SK-N-MC (cell line): ENCODE measurements around the gene TFR2.

Experiments used
- EZH2 ChIP-seq: fragments of 200-600 bp; sonication (generic); IDR thresholded peaks from one replicate; pipeline ENCODE4 v1.6.1; 2017; ENCODE audit warnings: antibody characterized with exemption
- FOXP2 ChIP-seq: optimal IDR thresholded peaks from 2 replicates; pipeline ENCODE3; 2011; ENCODE audit warnings: mild to moderate bottlenecking, moderate library complexity; ENCODE audit not compliant: insufficient read depth; ENCODE audit errors: extremely low read length, control extremely low read depth

- no peak for TF ChIP-seq EZH2
- TF ChIP-seq FOXP2 = no peak
These were observed 41.2 kb downstream of the TFR2 start for GRCh38 chr7:100599911-100600729.
